ENCODE measurements around the gene ADD2. TPM values are rescaled to one million over a fixed set of nuclear protein-coding genes. Genes with fewer than 3 reads are reported as not detected.

ADD2 gene
- total RNA-seq, 1 experiment from 2014 or later = 0.23 TPM

DNA sequence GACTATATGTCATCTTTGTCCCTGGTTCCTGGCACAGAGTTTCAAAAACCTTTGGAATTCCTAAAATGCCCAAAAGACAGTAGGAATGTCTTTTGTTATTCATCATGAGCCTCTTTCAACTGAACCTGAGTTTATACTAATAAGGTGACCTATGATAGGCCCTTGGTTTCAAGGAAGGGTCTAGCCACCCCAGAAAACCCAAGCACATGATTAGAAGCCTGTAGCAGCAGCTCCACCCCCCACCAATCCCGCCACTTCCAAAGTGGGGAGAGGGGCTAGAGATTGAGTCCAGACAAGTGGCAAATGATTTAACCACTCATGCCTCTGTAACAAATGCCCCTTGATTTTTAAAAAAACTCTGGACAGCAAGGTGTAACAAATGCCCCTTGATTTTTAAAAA lies 56.8 kb downstream of the ADD2 start:
- intact Hi-C loops (cut with micrococcal nuclease) = no loop called here
- H3K36me3 Mint-ChIP-seq (ENCODE audit: insufficient read depth, unreplicated experiment) = no peaks in the 10 kb centered on the region
- H3K27ac Mint-ChIP-seq (ENCODE audit: low read depth, unreplicated experiment) = no peak overlapping the region
- DNase-seq (ENCODE audit: unreplicated experiment) = no peak
- BruUV-seq (replicated peaks) = no TSS peak
- H3K4me3 Mint-ChIP-seq (ENCODE audit: unreplicated experiment) = no peak overlapping the region
- no peaks in the 10 kb centered on the region for H3K9me3 Mint-ChIP-seq (ENCODE audit: unreplicated experiment)
- no peak for TF ChIP-seq CTCF (IDR thresholded peaks at IDR 0.05; ENCODE audit: unreplicated experiment)
- POLR2A ChIA-PET = no interaction called here
- no peaks in the 10 kb centered on the region for H3K4me1 Mint-ChIP-seq (ENCODE audit: insufficient read depth, unreplicated experiment)
- CTCF ChIA-PET = interaction anchor here (1.2 kb wide), 1 partner anchor 56 kb away, joined by 3 read pairs; no protein-coding TSS in a partner anchor
- peaks cover 13% of the 10 kb centered on the region for H3K27me3 Mint-ChIP-seq (ENCODE audit: insufficient read depth, unreplicated experiment)

- no peak for DNase-seq (ENCODE audit: unreplicated experiment)
- Mint-ChIP-seq H3K4me1 (ENCODE audit: insufficient read depth, unreplicated experiment) (no peaks in the 10 kb centered on the region), H3K27ac (ENCODE audit: low read depth, unreplicated experiment) (no peak overlapping the region), H3K36me3 (ENCODE audit: insufficient read depth, unreplicated experiment) (no peaks in the 10 kb centered on the region), H3K27me3 (ENCODE audit: insufficient read depth, unreplicated experiment) (peaks cover 3% of the 10 kb centered on the region), H3K4me3 (ENCODE audit: unreplicated experiment) (no peak overlapping the region), H3K9me3 (ENCODE audit: unreplicated experiment) (no peaks in the 10 kb centered on the region)
- ChIA-PET CTCF (interaction anchor here (0.5 kb wide), 1 partner anchor 183 kb away, joined by 4 read pairs; no protein-coding TSS in a partner anchor), POLR2A (no interaction called here)
- intact Hi-C loops (cut with micrococcal nuclease) = no loop called here
- TF ChIP-seq CTCF (IDR thresholded peaks at IDR 0.05; ENCODE audit: unreplicated experiment) = no peak
- BruUV-seq (replicated peaks) = no TSS peak
Observed at GRCh38 chr2:70710038-70710690, 57.8 kb downstream of the ADD2 start.

- Mint-ChIP-seq H3K36me3 (ENCODE audit: insufficient read depth, unreplicated experiment) (no peaks in the 10 kb centered on the region), H3K9me3 (ENCODE audit: unreplicated experiment) (no peaks in the 10 kb centered on the region), H3K27me3 (ENCODE audit: insufficient read depth, unreplicated experiment) (no peaks in the 10 kb centered on the region), H3K4me3 (ENCODE audit: unreplicated experiment) (no peak overlapping the region), H3K27ac (ENCODE audit: low read depth, unreplicated experiment) (no peak overlapping the region), H3K4me1 (ENCODE audit: insufficient read depth, unreplicated experiment) (no peaks in the 10 kb centered on the region)
- ChIA-PET POLR2A (interaction anchor here (0.7 to 0.9 kb wide), 2 partner anchors 10 to 503 kb away, joined by 3 to 4 read pairs; no protein-coding TSS in a partner anchor), CTCF (interaction anchor here (0.5 kb wide), 1 partner anchor 516 kb away, joined by 3 read pairs; no protein-coding TSS in a partner anchor)
- no peak for DNase-seq (ENCODE audit: unreplicated experiment)
- no peak for TF ChIP-seq CTCF (IDR thresholded peaks at IDR 0.05; ENCODE audit: unreplicated experiment)
- intact Hi-C loops (cut with micrococcal nuclease) = no loop called here
- BruUV-seq (replicated peaks) = no TSS peak
Observed at GRCh38 chr2:70709275-70710037, 58.5 kb downstream of the ADD2 start.
